NCI-H1048 (cell line): Measurements from ENCODE around the gene MCRIP2.
"Not testable (repeated sequence)": the region's sequence is repeated elsewhere in the genome, so short reads cannot be mapped to it uniquely, and the experiment has no call there.

ENCODE experiments used
- DNase-seq: peaks from one replicate; lab custom pipeline; 2025; lab: John Stamatoyannopoulos, UW

The MCRIP2 gene

DNA sequence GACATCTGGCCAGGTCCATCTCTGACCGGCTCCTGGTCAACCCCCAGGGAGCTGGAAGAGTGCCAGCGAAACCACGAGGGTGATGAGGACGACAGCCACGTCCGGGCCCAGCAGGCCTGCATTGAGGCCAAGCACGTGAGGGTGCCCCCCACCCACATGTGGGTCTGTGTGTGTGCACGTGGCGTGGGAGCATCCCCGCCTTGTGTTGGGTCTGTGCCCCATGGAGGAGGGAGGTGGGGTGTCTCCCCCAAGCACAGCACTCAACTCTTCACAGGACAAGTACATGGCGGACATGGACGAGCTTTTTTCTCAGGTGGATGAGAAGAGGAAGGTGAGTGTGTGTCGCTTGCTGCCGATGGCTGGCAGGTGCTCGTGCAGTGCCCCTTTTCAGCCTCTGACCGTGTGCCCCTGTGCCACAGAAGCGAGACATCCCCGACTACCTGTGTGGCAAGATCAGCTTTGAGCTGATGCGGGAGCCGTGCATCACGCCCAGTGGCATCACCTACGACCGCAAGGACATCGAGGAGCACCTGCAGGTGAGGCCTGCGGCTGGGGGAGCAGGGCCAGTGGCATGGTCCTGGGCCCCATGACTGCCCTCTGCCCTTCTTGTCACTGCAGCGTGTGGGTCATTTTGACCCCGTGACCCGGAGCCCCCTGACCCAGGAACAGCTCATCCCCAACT is 40.3 kb downstream of the MCRIP2 start:
- no peak for DNase-seq

DNA sequence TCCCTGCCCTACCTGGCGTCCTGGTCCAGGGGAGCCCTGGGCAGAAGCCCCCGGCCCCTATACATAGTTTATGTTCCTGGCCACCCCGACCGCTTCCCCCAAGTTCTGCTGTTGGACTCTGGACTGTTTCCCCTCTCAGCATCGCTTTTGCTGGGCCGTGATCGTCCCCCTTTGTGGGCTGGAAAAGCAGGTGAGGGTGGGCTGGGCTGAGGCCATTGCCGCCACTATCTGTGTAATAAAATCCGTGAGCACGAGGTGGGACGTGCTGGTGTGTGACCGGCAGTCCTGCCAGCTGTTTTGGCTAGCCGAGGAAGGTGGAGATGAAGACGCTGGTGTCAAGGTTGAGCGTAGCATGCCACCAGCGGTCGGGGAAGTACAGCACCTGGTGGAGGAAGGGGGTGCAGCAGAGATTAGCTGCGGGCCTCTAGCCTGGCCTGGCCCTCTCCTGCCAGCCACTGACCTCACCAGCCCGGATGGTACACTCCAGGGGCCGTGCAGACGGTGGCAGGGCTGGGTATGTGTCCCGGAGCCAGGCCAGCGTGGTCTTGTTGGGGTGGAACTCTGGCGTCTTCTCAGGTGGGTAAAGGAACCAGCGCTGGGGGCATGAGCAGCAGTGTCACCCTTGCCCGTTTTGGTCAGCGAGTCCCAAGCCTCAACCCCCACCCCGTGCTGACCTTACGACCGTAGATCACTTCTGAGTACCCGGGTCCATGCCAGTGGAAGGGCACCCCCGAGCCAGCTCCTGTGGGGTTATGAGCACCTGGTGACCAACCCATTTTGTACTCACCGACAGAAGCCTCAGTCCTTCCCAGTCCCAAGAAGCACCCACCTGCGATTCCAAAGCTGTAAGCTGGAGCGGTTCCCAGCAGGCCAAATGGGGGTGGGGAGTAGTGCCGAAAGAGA is 41.1 kb downstream of the MCRIP2 start:
- no peak for DNase-seq

- DNase-seq, result no peak
Measured at GRCh38 chr16:683396-684070, 41.9 kb downstream of the MCRIP2 start.

DNA sequence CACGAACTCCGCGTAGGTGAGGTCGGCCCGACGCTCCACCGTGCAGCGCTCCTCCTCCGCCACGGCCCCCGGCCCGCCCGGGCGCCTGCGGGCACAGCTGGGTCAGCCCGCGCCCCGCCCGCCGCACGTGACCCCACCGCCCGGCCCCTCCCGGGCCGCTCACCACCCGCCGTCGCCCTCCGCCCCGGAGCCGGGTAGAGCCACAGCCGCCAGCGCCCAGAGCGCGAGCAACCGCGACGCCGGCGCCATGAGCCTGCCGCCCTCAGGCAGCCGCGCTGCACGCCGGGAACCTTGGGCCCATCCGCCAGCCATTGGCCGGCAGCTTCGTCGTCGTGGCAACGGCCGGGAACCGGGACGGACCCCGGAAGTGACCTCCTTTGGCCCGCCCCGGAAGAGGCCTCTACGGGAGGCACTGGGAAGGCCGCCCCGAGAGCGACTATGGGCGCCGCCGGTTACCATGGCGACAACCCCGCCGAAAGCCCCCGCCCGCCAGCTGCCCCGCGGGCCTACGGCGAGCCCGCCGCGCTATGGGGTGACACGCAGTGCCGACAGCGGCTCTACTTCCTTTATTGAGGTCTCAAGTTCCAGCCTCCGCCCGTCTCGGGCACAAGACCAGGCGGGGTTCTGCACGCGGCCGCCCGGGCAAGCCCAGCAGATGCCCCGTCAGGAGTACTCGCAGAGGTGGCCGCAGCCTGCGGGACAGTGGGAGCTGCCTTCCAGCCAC is 42.6 kb downstream of the MCRIP2 start, which contains the start of gene JMJD8:
TSS of gene JMJD8 (minus strand) at position 264 of the 724 bp plus-strand sequence. CDS start at position 249, 15 bp downstream.
- peak; percentile 85 for DNase-seq

DNA sequence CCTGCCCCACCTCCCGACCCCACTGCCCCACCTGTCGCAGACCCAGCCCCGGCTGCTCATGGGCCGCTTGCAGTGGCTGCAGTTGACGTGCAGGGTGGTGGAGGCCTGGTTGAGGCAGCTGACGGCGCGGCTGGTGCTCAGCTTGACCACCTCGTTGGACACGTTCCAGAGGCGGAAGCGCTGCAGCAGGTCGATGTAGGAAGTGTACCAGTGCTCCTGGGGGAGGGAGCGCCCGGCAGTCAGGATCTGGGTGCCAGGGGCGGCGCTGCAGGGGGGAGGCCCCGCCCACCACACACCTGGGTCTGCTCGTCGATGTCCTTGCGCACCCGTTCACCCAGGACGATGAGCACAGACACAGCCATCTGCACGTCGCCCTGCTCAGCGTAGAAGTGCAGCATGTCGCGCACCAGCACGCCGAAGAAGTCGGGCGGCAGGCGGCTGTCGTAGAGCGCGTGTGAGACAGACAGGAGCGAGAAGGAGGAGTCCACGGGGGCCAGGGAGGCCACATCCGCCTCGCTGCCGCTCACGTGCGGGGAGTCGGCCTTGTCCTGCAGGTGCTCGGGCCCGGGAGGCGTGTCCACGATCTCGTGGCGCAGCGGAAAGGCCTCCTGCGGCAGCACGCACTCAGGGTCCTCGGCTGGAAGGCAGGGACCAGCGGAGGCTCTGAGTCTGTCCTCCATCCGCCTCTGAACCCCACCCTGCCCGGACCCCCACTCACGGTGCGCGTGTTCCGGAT is 43.5 kb downstream of the MCRIP2 start:
- no peak for DNase-seq

GRCh38 chr16:685967-686366 is 44.3 kb downstream of the MCRIP2 start:
- DNase-seq, result no peak

DNA sequence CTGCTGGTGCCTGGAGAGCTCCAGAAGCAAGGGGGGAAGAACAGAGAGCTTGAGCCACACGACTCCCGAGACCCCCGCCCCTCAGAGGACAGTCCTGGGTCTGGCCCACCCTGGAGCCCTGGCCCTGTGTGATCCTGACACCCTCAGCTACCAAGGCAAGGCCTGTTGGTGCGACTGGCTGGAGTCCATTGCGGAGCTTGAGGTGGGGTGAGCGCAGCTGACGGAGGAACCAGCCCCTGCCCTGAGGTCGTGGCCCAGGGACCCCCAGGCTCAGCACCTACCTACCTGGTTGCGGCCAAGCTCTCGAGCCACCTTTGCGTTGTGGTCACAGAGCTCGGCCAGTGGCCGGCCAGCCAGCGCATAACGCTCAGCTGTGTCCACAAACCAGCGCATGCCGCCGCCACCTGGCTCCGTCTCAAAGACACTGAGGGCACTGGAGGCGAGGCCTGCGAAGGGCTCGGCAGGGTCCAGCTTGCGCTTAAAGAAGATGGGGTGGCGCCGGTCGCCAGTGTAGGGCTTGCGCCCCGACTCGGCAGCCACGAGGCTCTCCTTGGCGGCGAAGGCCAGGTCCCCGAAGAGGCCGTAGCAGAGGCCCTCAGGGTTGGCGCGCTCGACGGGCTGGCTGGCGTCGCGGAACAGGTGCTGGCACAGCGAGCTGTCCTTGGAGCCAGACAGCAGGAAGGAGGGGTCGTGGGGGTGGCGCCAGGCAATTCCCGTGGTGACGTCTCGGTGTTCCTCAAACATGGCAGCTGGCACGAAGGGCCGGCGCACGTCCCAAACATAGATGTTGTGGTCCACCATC is 45.0 kb downstream of the MCRIP2 start:
- DNase-seq, result no peak

DNA sequence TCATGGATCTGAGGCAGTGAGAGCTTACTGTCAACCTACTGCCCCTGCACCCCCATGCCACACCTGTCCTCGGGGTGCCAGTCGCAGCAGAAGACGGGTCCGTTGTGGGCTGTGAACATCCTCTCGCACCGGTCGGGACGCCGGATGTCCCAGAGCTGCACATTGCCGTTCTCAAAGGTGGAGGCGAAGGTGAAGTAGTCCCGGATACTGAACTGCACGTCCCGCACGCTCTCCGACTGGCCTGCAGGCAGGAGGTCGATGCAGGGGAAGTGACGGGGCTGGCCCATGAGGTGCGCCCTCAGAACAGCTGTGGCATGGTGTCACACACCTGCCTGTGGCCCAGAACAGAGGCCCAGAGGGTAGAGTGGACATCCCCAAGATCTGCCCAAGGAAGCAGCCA is 45.9 kb downstream of the MCRIP2 start:
- DNase-seq, result no peak

DNA sequence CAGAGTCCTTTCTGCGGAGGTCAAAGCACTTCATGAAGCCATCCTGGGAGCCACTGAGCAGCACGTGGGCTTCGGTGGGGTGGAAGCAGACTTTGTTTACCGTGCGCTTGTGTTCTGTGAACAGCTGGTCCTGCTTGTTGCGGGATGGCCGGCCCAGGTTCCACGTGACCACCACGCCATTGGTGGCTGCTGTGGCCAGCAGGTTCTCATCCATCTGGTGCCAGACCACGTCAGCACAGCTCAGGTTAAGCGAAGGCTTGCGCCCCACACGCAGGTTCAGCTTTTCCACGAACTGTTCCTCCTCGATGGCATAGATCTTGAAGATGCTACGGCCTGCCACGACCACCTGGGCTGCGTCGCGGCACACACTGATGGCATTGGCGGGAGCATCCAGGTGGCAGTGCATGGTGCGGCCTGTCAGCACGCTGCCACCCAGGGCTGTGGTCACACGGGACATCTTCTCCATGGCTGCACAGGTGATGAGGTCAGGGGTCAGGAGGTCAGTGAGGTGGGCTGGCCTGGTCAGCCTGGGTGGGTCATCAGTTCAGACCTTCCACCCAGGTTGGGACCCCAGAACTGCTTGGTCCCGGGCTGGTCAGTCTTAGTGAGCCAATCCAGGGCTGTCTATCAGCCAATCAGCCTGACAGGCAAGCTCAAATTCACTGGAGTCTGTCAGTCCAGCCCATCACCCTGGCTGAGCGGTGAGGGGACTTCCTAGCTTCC is 47.7 kb downstream of the MCRIP2 start:
- DNase-seq, result no peak

- DNase-seq, result not testable (repeated sequence)
Measured at GRCh38 chr16:691242-691641, 49.6 kb downstream of the MCRIP2 start.

GRCh38 chr16:692356-693108 is 50.9 kb downstream of the MCRIP2 start:
- DNase-seq, result no peak

GRCh38 chr16:693364-693763 is 51.7 kb downstream of the MCRIP2 start:
- no peak for DNase-seq

DNA sequence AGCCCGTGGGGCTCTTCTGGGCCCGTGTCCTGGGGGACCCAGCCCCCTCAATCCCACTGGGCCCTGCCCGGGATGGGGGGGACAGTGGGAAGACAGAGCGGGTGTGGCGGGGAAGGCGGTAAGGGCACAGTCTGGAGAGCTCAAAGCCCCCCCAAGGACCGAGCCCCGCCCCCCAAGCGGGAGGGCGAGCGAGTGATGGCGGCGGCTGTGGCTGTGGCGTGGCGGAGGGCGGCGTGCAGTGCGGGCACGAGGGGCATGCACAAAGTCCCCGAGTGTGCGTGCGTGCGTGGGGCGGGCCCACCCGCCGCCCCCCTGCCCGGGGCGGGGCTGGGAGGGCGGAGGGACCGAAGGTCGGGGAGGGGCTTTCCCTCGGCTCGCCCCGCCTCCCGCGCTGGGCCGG is 52.1 kb downstream of the MCRIP2 start:
- DNase-seq, result no peak

DNA sequence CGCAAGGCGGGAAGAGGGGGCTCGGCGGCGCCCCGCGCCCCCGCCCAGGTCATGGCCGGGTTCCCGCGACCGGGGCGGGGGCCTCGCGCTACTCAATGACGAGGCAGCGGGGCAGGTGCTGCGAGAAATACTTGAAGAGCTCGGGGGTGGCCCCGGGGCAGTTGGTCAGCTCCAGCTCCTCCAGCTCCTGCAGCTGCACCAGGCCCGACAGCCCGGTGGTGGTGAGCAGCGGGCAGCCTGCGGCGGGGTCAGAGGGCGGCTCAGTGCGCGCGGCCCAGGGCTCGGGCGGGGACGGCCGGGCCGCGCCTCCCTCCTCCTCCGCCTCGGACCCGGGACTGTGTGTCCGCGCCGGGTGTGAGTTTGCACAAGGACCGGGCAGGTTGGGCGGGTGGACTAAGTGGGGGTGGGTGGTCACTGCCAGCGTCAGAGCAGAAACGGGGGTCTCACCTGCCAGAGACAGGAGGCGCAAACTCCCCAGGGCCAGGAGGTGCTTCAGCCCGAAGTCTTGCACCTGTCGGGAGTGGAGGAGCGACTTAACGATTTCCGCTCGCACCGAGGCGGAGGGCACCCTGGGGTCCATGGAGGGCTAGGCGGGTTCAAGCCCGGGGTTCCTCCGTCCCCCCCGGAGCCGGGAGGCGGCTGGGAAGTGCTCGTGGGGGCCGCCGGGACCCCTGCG is 52.7 kb downstream of the MCRIP2 start:
- no peak for DNase-seq

GRCh38 chr16:694863-695354 is 53.3 kb downstream of the MCRIP2 start:
- DNase-seq, result no peak

- DNase-seq, result no peak
Measured at GRCh38 chr16:695355-696089, 53.9 kb downstream of the MCRIP2 start.
